MCF 10A (cell line): ENCODE data around the gene PNMA6F. TPM values are rescaled to one million over a fixed set of nuclear protein-coding genes. Genes with fewer than 3 reads are reported as not detected.

ENCODE experiments used
- BruUV-seq: library from RNA; stranded (reverse); fragments of 400-500 nt; replicated peaks from 2 replicates; lab custom pipeline; 2021; lab: Mats Ljungman, UMichigan
- CTCF ChIA-PET: fragments of 300-600 bp; sonication (Branson Sonifier 250); formaldehyde crosslinking; extraction: SDS; loops from one replicate; lab custom pipeline; 2021; ENCODE audit warnings: antibody characterized with exemption, inconsistent platforms; lab: Yijun Ruan, JAX
- POLR2A ChIA-PET: fragments of 300-600, 350-650 bp; sonication (Branson Sonifier 250); formaldehyde crosslinking; extraction: SDS; loops from one replicate; lab custom pipeline; 2020; ENCODE audit warnings: antibody characterized with exemption, inconsistent platforms; lab: Yijun Ruan, JAX
- DNase-seq: peaks from one replicate; pipeline ENCODE4 v3.0.0-alpha.2; 2018; ENCODE audit not compliant: unreplicated experiment
- H3K27ac Mint-ChIP-seq: one replicate; pipeline ENCODE4 v1.8.0; 2022; ENCODE audit warnings: mild to moderate bottlenecking, low read depth, mixed read lengths; ENCODE audit not compliant: unreplicated experiment
- H3K27me3 Mint-ChIP-seq: one replicate; pipeline ENCODE4 v1.8.0; 2022; ENCODE audit warnings: mixed read lengths; ENCODE audit not compliant: insufficient read depth, unreplicated experiment
- H3K36me3 Mint-ChIP-seq: one replicate; pipeline ENCODE4 v1.8.0; 2022; ENCODE audit warnings: mild to moderate bottlenecking, moderate library complexity, mixed read lengths; ENCODE audit not compliant: insufficient read depth, unreplicated experiment
- H3K4me1 Mint-ChIP-seq: one replicate; pipeline ENCODE4 v1.8.0; 2022; ENCODE audit warnings: mixed read lengths; ENCODE audit not compliant: insufficient read depth, unreplicated experiment
- H3K4me3 Mint-ChIP-seq: one replicate; pipeline ENCODE4 v1.8.0; 2022; ENCODE audit warnings: mild to moderate bottlenecking, moderate library complexity, mixed read lengths; ENCODE audit not compliant: unreplicated experiment
- H3K9me3 Mint-ChIP-seq: one replicate; pipeline ENCODE4 v1.8.0; 2022; ENCODE audit warnings: mixed read lengths; ENCODE audit not compliant: unreplicated experiment
- CTCF ChIP-seq: fragments of 200-600 bp; IDR thresholded peaks from one replicate; pipeline ENCODE4 v1.8.0; 2022; ENCODE audit warnings: antibody characterized with exemption, mild to moderate bottlenecking; ENCODE audit not compliant: unreplicated experiment
- intact Hi-C: fragments of 100-400 bp; cut with micrococcal nuclease; formaldehyde crosslinking; loops from 2 replicates; pipeline ENCODE4 v1.14.1; 2022
- total RNA-seq: library from RNA; stranded (reverse); gene quantifications from 2 replicates; pipeline ENCODE4 v1.2.3, GENCODE V29; 2022

PNMA6F gene
- total RNA-seq, 1 experiment from 2014 or later = not detected

GRCh38 chrX:153366878-153367538 lies 45.4 kb upstream of the PNMA6F start:
- CTCF ChIA-PET = no interaction called here
- H3K4me3 Mint-ChIP-seq = no peak overlapping the region

GRCh38 chrX:153366119-153366518 lies 44.6 kb upstream of the PNMA6F start:
- no peak overlapping the region for H3K4me3 Mint-ChIP-seq
- H3K27ac Mint-ChIP-seq = no peak overlapping the region
- H3K36me3 Mint-ChIP-seq = no peaks in the 10 kb centered on the region
- POLR2A ChIA-PET = no interaction called here
- H3K9me3 Mint-ChIP-seq = no peaks in the 10 kb centered on the region
- intact Hi-C loops = no loop called here
- DNase-seq = no peak
- BruUV-seq = no TSS peak
- H3K27me3 Mint-ChIP-seq = peaks cover 47% of the 10 kb centered on the region
- peaks cover 6% of the 10 kb centered on the region for H3K4me1 Mint-ChIP-seq
- no peak for TF ChIP-seq CTCF
- CTCF ChIA-PET = interaction anchor here (0.6 to 0.7 kb wide), 2 partner anchors 389 to 751 kb away, joined by 3 to 6 read pairs; no protein-coding TSS in a partner anchor

More at GRCh38 chrX:153366878-153367538, 45.4 kb upstream of the PNMA6F start:
- H3K4me1 Mint-ChIP-seq = peaks cover 6% of the 10 kb centered on the region
- no peak for DNase-seq
- TF ChIP-seq CTCF = no peak
- no peaks in the 10 kb centered on the region for H3K9me3 Mint-ChIP-seq
- H3K27me3 Mint-ChIP-seq = peaks cover 47% of the 10 kb centered on the region
- H3K27ac Mint-ChIP-seq = no peak overlapping the region
- no peaks in the 10 kb centered on the region for H3K36me3 Mint-ChIP-seq
- intact Hi-C loops = no loop called here
- BruUV-seq = no TSS peak
- POLR2A ChIA-PET = no interaction called here

- no peaks in the 10 kb centered on the region for H3K9me3 Mint-ChIP-seq
- no peak overlapping the region for H3K4me3 Mint-ChIP-seq
- peaks cover 47% of the 10 kb centered on the region for H3K27me3 Mint-ChIP-seq
- ChIA-PET CTCF (interaction anchor here (0.7 kb wide), 1 partner anchor 751 kb away, joined by 3 read pairs; no protein-coding TSS in a partner anchor), POLR2A (no interaction called here)
- intact Hi-C loops = no loop called here
- BruUV-seq = no TSS peak
- TF ChIP-seq CTCF = no peak
- no peaks in the 10 kb centered on the region for H3K36me3 Mint-ChIP-seq
- DNase-seq = no peak
- H3K4me1 Mint-ChIP-seq = peaks cover 3% of the 10 kb centered on the region
- no peak overlapping the region for H3K27ac Mint-ChIP-seq
Observed at GRCh38 chrX:153365670-153366069, 44.1 kb upstream of the PNMA6F start.

GRCh38 chrX:153361781-153362397 lies 40.3 kb upstream of the PNMA6F start:
- TF ChIP-seq CTCF = no peak
- DNase-seq = no peak
- POLR2A ChIA-PET = no interaction called here
- intact Hi-C loops = no loop called here
- Mint-ChIP-seq H3K27ac (no peak overlapping the region), H3K36me3 (no peaks in the 10 kb centered on the region), H3K4me1 (no peaks in the 10 kb centered on the region), H3K4me3 (no peak overlapping the region), H3K9me3 (no peaks in the 10 kb centered on the region), H3K27me3 (peaks cover 42% of the 10 kb centered on the region)
- CTCF ChIA-PET = interaction anchor here (1.0 kb wide), 1 partner anchor 110 kb away, joined by 3 read pairs; no protein-coding TSS in a partner anchor
- no TSS peak for BruUV-seq
